T-helper 17 cell (primary cell): ENCODE results near the gene NSD2. TPM values are rescaled to one million over a fixed set of nuclear protein-coding genes. Genes with fewer than 3 reads are reported as not detected.

Experiments
- ATAC-seq: fragments of 150-1000 bp; cut with Tn5 transposase; 2 replicates; pipeline ENCODE4 v1.10.0; 2021; ENCODE audit warnings: mild to moderate bottlenecking, moderate library complexity
- DNase-seq, 3 donors: peaks; one replicate each; pipeline versions ENCODE4 v3.0.0 to v3.0.0-alpha.2; 2020 to 2021
- H3K9me3 ChIP-seq: one replicate; pipeline ENCODE4 v1.7.0; 2013; ENCODE audit warnings: low read length, mild to moderate bottlenecking; ENCODE audit not compliant: control insufficient read depth, poor library complexity, severe bottlenecking
- H3K27ac Mint-ChIP-seq: one replicate; pipeline ENCODE4 v1.8.0; 2022; ENCODE audit warnings: mild to moderate bottlenecking, moderate library complexity, mixed read lengths
- H3K27me3 Mint-ChIP-seq: one replicate; pipeline ENCODE4 v1.8.0; 2022; ENCODE audit warnings: mixed read lengths
- H3K36me3 Mint-ChIP-seq: one replicate; pipeline ENCODE4 v1.8.0; 2022; ENCODE audit warnings: low read depth, mixed read lengths
- H3K4me1 Mint-ChIP-seq: one replicate; pipeline ENCODE4 v1.8.0; 2022; ENCODE audit warnings: mild to moderate bottlenecking, mixed read lengths
- H3K4me3 Mint-ChIP-seq: one replicate; pipeline ENCODE4 v1.8.0; 2022; ENCODE audit warnings: mild to moderate bottlenecking, moderate library complexity, mixed read lengths
- total RNA-seq, 4 donors: library from RNA in 2 of 4; stranded (reverse) in 2 of 4; gene quantifications; one replicate each; pipeline ENCODE4 v1.2.3 and lab custom pipeline; 2022 to 2026

NSD2 gene
- 10 to 100 TPM; 55.0 to 62.2 TPM for total RNA-seq
- 107 to 130 reads per million in 2 donors for total RNA-seq (lab: John Stamatoyannopoulos, UW)

DNA sequence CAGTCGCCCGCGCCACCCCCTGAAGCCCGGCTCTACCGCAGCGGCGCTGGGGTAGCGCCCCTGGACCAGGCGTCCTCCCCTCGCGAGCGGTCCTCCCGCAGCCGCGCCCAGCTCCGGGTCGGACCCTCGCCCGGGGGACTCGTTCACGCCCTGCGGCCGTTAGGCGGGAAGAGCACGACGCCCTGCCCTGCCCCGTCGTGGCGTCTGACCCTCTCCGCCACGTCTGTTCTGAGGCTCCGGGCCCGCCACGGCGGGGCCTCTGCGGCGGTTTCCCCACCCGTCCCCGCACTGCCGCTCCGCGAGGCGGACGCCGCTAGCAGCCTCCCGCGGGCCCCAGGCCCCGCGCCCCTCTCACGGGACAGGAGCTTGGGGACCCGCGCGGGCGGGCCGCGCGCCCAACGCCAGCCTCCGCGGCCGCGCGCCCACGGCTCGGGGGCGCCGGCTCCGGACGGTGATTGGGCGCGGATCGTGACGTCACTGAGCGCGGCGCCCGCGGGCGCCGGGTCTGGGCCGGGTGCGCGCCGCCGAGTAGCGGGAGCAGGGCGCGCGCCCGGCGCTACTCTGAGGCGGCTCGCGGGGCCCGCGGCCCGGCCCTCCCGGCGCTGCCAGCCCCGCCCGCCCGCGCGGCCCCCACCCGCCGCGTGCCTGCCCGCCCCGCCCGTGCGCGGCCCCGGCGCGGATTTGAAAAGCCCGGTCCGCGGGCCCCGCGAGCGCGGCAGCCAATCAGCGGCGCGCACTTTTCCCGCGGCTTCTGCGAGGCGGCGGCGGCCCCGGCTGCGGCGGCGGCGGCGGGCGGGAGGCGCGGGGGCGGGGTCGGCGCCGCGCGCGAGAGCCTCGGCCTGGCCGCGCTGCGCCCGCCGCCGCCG lies at the start of gene NSD2:
Gene NSD2, plus strand, starts transcription at position 816 of the 866 bp plus-strand sequence. CDS start 29,262 bp downstream, outside the sequence.
- Mint-ChIP-seq H3K4me1 (peaks cover 26% of the 10 kb centered on the region), H3K4me3 (peak within 1 kb of the TSS; percentile 88), H3K27me3 (no peaks in the 10 kb centered on the region), H3K27ac (peak within 1 kb of the TSS; percentile 95), H3K36me3 (no peaks in the 10 kb centered on the region)
- no peaks in the 10 kb centered on the region for H3K9me3 ChIP-seq
- ATAC-seq, result peak; percentile 72
- DNase-seq, result peak; percentile 87 to 91 (median 89)

GRCh38 chr4:1821679-1822567 lies 49.3 kb upstream of the NSD2 start:
- Mint-ChIP-seq H3K4me3 (no peak overlapping the region), H3K27me3 (no peaks in the 10 kb centered on the region), H3K4me1 (peaks cover 3% of the 10 kb centered on the region), H3K36me3 (peaks cover 10% of the 10 kb centered on the region), H3K27ac (no peak overlapping the region)
- DNase-seq (no peak), ATAC-seq (no peak)
- no peaks in the 10 kb centered on the region for H3K9me3 ChIP-seq

DNA sequence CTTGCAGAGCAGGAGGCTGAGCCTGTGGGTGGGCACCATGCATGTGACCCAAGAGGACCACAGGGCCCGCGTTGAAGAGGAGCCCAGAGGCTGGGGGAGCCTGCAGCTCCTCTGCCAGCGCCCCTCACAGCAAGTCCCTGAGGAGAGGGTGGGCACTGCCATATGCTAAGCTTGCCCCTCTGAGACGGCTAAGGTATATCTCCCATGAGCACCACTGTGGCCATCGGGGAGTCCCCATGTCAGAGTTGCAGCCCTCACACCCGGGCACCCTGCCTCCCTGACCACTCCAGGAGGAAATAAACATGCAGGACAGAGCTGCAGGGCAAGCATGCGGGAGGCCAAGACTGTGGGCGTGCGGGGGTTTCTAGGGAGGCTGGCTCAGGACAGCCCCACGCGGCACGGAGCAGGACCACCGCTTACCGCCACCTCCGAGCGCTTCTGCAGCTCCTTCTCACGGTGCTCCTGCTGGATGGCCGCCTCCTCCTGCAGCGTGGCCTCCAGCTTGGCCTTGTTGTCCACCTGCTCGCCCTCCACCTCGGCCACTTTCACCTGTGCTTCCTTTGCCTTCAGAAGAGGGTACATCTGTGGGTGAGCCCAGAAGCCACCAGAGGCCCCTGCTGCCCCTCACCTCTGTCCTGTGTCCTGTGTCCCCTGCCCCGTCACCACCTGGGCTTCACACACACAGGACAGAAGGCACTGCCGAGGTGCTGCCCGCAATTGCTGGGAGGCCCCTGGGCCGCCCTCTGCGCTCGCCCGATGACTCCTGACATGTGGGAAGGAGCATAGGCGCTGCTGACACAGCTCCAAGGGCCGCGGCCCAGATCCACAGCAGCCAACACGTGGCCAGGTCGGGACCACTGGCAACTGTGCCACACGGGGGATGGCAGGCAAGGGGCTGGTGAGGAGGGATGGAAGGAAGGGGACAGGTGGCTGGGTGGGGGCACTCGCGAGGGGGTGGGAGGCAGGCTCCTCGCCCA lies 48.3 kb upstream of the NSD2 start:
- Mint-ChIP-seq H3K27ac (no peak overlapping the region), H3K36me3 (peaks cover 10% of the 10 kb centered on the region)

DNA sequence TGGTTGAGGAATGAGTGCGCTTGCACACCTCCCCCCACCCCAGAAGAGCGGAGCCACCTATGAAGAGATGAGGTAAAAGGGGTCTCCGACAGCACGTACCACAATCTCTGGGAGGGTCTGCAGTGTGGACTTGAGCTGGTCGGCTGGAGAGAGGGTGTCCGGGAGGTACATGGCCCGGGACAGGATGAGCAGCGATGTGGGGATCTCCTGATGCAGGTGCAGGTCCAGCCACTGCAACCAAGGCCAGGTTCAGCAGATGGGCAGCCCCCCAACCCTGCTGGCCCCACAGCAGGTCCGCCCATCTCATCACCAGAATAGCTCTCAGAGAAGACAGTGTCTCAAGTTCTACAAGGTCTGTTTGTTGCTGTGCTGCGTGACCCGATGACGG lies 47.7 kb upstream of the NSD2 start:
- DNase-seq (no peak), ATAC-seq (no peak)
- Mint-ChIP-seq H3K36me3 (peaks cover 10% of the 10 kb centered on the region), H3K4me1 (peaks cover 5% of the 10 kb centered on the region), H3K27me3 (no peaks in the 10 kb centered on the region), H3K4me3 (no peak overlapping the region), H3K27ac (no peak overlapping the region)
- no peaks in the 10 kb centered on the region for H3K9me3 ChIP-seq

More for the DNA sequence above, 48.3 kb upstream of the NSD2 start:
- ATAC-seq (no peak), DNase-seq (no peak)
- Mint-ChIP-seq H3K27me3 (no peaks in the 10 kb centered on the region), H3K4me3 (no peak overlapping the region), H3K4me1 (peaks cover 5% of the 10 kb centered on the region)
- no peaks in the 10 kb centered on the region for H3K9me3 ChIP-seq

DNA sequence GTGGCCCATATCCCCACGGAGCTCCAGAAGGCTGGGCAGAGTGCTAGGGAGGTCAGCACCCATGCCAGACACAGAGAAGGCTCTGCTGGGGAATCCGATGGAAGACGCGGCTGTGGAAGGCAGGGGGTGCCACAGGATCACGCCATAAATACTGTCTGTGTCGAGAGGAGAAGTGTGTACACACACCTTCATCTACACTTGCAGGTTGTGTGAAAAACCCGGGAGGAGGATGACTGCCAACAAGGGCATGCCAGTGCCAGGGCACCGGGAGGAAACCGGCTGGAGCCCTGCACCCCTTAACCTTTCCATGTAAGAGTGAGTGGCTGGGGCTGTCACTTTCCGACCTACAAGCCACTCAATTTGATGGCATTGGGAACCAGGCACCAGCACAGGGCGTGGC lies 46.4 kb upstream of the NSD2 start:
- no peak for ATAC-seq
- Mint-ChIP-seq H3K36me3 (peaks cover 4% of the 10 kb centered on the region), H3K27ac (no peak overlapping the region)

DNA sequence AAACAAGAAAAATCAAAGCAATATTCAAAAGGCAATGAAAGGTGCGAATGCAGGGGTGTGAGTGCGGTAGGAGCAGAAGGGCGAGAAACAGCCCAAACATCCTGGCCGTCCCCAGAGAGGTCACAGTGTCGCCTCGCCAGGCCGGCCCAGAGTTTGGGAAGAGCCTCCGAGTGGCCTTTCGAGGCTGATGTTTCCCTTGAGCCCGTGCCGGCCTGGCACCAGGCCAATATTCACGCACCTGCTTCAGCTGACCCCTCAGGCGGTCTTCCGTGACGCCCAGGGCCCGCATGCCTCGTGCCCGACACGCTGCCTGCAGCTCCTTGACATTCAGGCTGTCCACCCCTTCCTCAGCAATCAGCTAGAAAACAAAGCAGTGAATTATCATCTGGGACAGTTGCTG lies 45.9 kb upstream of the NSD2 start:
- ATAC-seq (no peak), DNase-seq (no peak)
- Mint-ChIP-seq H3K36me3 (peaks cover 4% of the 10 kb centered on the region), H3K4me3 (no peak overlapping the region), H3K27ac (no peak overlapping the region), H3K27me3 (no peaks in the 10 kb centered on the region), H3K4me1 (peaks cover 8% of the 10 kb centered on the region)
- H3K9me3 ChIP-seq, result no peaks in the 10 kb centered on the region

More for the DNA sequence above, 46.4 kb upstream of the NSD2 start:
- Mint-ChIP-seq H3K27me3 (no peaks in the 10 kb centered on the region), H3K4me3 (no peak overlapping the region), H3K4me1 (peaks cover 5% of the 10 kb centered on the region)
- no peaks in the 10 kb centered on the region for H3K9me3 ChIP-seq
- DNase-seq, result no peak

GRCh38 chr4:1826531-1827350 lies 44.5 kb upstream of the NSD2 start:
- Mint-ChIP-seq H3K36me3 (peaks cover 7% of the 10 kb centered on the region), H3K27ac (no peak overlapping the region), H3K4me3 (no peak overlapping the region), H3K27me3 (no peaks in the 10 kb centered on the region), H3K4me1 (peaks cover 10% of the 10 kb centered on the region)
- no peak for ATAC-seq
- no peak for DNase-seq
- no peaks in the 10 kb centered on the region for H3K9me3 ChIP-seq

- Mint-ChIP-seq H3K27me3 (no peaks in the 10 kb centered on the region), H3K4me3 (no peak overlapping the region), H3K36me3 (peaks cover 8% of the 10 kb centered on the region), H3K4me1 (peaks cover 7% of the 10 kb centered on the region), H3K27ac (peak overlapping the region; percentile 84)
- DNase-seq (no peak), ATAC-seq (no peak)
- no peaks in the 10 kb centered on the region for H3K9me3 ChIP-seq
These were observed 41.0 kb upstream of the NSD2 start for GRCh38 chr4:1830234-1830633.

GRCh38 chr4:1830642-1831228 lies 40.5 kb upstream of the NSD2 start:
- H3K27ac Mint-ChIP-seq, result peak overlapping the region; percentile 84

GRCh38 chr4:1831331-1831730 lies 39.9 kb upstream of the NSD2 start:
- H3K4me3 Mint-ChIP-seq, result no peak overlapping the region
- no peaks in the 10 kb centered on the region for H3K27me3 Mint-ChIP-seq
- H3K36me3 Mint-ChIP-seq, result peaks cover 9% of the 10 kb centered on the region
- no peaks in the 10 kb centered on the region for H3K9me3 ChIP-seq
- DNase-seq (no peak), ATAC-seq (no peak)
- H3K27ac Mint-ChIP-seq, result no peak overlapping the region
- H3K4me1 Mint-ChIP-seq, result peaks cover 10% of the 10 kb centered on the region

More at GRCh38 chr4:1830642-1831228, 40.5 kb upstream of the NSD2 start:
- ATAC-seq (no peak), DNase-seq (no peak)
- H3K9me3 ChIP-seq, result no peaks in the 10 kb centered on the region
- Mint-ChIP-seq H3K27me3 (no peaks in the 10 kb centered on the region), H3K4me3 (no peak overlapping the region), H3K36me3 (peaks cover 8% of the 10 kb centered on the region), H3K4me1 (peaks cover 7% of the 10 kb centered on the region)

- no peak for DNase-seq
- no peak for ATAC-seq
- no peak overlapping the region for H3K27ac Mint-ChIP-seq
- H3K9me3 ChIP-seq, result no peaks in the 10 kb centered on the region
- peaks cover 12% of the 10 kb centered on the region for H3K36me3 Mint-ChIP-seq
- H3K4me1 Mint-ChIP-seq, result peaks cover 9% of the 10 kb centered on the region
- no peak overlapping the region for H3K4me3 Mint-ChIP-seq
- no peaks in the 10 kb centered on the region for H3K27me3 Mint-ChIP-seq
These were observed 38.5 kb upstream of the NSD2 start for GRCh38 chr4:1832690-1833089.
